Suprapubic skin (tissue), 4 donors: ENCODE measurements around the gene GPC5. TPM values are rescaled to one million over a fixed set of nuclear protein-coding genes. Genes with fewer than 3 reads are reported as not detected.

ENCODE experiments used
- DNase-seq, 2 donors: peaks; one replicate each; pipeline ENCODE4 v3.0.0-alpha.2; 2019; ENCODE audit warnings: low spot score in 2 of 2
- H3K27ac ChIP-seq: fragments of 200-600 bp; sonication (generic); one replicate; pipeline ENCODE4 v1.5.1; 2019
- H3K27me3 ChIP-seq: fragments of 200-600 bp; sonication (generic); one replicate; pipeline ENCODE4 v1.5.1; 2019
- H3K36me3 ChIP-seq: fragments of 200-600 bp; sonication (generic); one replicate; pipeline ENCODE4 v1.5.1; 2019
- H3K4me1 ChIP-seq: fragments of 200-600 bp; sonication (generic); one replicate; pipeline ENCODE4 v1.5.1; 2019
- H3K4me3 ChIP-seq: fragments of 200-600 bp; sonication (generic); one replicate; pipeline ENCODE4 v1.5.1; 2019; ENCODE audit warnings: mild to moderate bottlenecking
- H3K9me3 ChIP-seq: fragments of 200-600 bp; sonication (generic); one replicate; pipeline ENCODE4 v1.5.1; 2019
- CTCF ChIP-seq, 2 donors: fragments of 200-600 bp in 1 of 2; fragments of 450-650 bp in 1 of 2; sonication (generic) in 1 of 2; IDR thresholded peaks; one replicate each; pipeline ENCODE4 v1.5.1; 2016 to 2019; ENCODE audit warnings: antibody characterized with exemption in 2 of 2, mild to moderate bottlenecking in 1 of 2, moderate library complexity in 1 of 2
- EP300 ChIP-seq: sonication (generic); formaldehyde crosslinking; IDR thresholded peaks from one replicate; pipeline ENCODE4 v1.6.1; 2017; ENCODE audit warnings: antibody characterized with exemption
- POLR2A ChIP-seq, 2 donors: fragments of 450-650 bp; IDR thresholded peaks; one replicate each; pipeline ENCODE4 v1.6.1; 2017; ENCODE audit warnings: antibody characterized with exemption in 2 of 2, mild to moderate bottlenecking in 2 of 2, moderate library complexity in 2 of 2
- POLR2AphosphoS5 ChIP-seq, 3 donors: sonication (generic); formaldehyde crosslinking; IDR thresholded peaks; one replicate each; pipeline ENCODE4 v1.6.1; 2017; ENCODE audit warnings: antibody characterized with exemption in 3 of 3
- WGBS: methylation state at CpG from one replicate; pipeline ENCODE4 v1.1.5; 2018; 5-methylcytosine and 5-hydroxymethylcytosine counted together
- total RNA-seq, 4 donors: library from RNA; depleted of rRNA; stranded (reverse); fragments of >200 nt; gene quantifications; one replicate each; pipeline ENCODE4 v1.1.0, GENCODE V29; 2016

GPC5 gene
- total RNA-seq, 4 donors from 2014 or later: 0.55 TPM; not detected in 3

- DNase-seq: no peak
- Histone ChIP-seq H3K36me3 (no peaks in the 10 kb centered on the region), H3K27ac (no peak overlapping the region), H3K27me3 (no peaks in the 10 kb centered on the region), H3K4me3 (no peak overlapping the region), H3K9me3 (no peaks in the 10 kb centered on the region), H3K4me1 (no peaks in the 10 kb centered on the region)
- 79% methylated on average over 5 of the region's 5 CpGs for WGBS
- no peak for TF ChIP-seq POLR2AphosphoS5 (IDR thresholded peaks at IDR 0.05)
- no peak for TF ChIP-seq POLR2A (IDR thresholded peaks at IDR 0.05)
- no peak for TF ChIP-seq CTCF (IDR thresholded peaks at IDR 0.05)
- TF ChIP-seq EP300: no peak
These were observed 65.9 kb downstream of the GPC5 start for GRCh38 chr13:91464336-91464735.

GRCh38 chr13:91467236-91467635 lies 68.8 kb downstream of the GPC5 start:
- no peaks in the 10 kb centered on the region for H3K4me1 ChIP-seq
- H3K27me3 ChIP-seq: no peaks in the 10 kb centered on the region
- no peak overlapping the region for H3K4me3 ChIP-seq
- 68% methylated on average over 3 of the region's 3 CpGs for WGBS
- TF ChIP-seq CTCF (IDR thresholded peaks at IDR 0.05): no peak
- TF ChIP-seq EP300: no peak
- no peak for TF ChIP-seq POLR2A (IDR thresholded peaks at IDR 0.05)
- no peak for TF ChIP-seq POLR2AphosphoS5 (IDR thresholded peaks at IDR 0.05)
- DNase-seq: no peak
- H3K9me3 ChIP-seq: no peaks in the 10 kb centered on the region
- no peak overlapping the region for H3K27ac ChIP-seq
- H3K36me3 ChIP-seq: no peaks in the 10 kb centered on the region

DNA sequence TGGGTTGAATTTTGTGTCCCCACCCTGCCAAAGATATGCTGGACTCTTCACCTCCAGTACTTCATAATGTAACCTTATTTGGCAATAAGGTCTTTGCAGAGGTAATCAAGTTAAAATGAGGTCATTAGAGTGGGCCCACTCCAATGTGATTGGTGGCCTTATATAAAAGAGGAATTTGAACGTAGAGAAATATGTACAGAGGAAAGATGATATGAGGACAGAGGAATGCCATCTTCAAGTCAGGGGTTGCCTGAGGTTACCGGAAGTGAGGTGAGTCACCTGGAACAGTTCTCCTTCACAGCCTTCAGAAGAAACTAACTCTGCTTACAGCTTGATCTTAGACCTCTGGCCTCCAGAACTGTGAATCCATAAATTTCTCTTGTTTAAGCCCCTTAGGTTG lies 69.9 kb downstream of the GPC5 start:
- Histone ChIP-seq H3K27me3 (no peaks in the 10 kb centered on the region), H3K4me1 (no peaks in the 10 kb centered on the region), H3K9me3 (no peaks in the 10 kb centered on the region), H3K36me3 (no peaks in the 10 kb centered on the region), H3K4me3 (no peak overlapping the region), H3K27ac (no peak overlapping the region)
- TF ChIP-seq CTCF (IDR thresholded peaks at IDR 0.05): no peak
- no peak for TF ChIP-seq EP300
- no peak for TF ChIP-seq POLR2A (IDR thresholded peaks at IDR 0.05)
- TF ChIP-seq POLR2AphosphoS5 (IDR thresholded peaks at IDR 0.05): no peak
- DNase-seq: no peak
- 70% methylated on average over 2 of the region's 2 CpGs for WGBS

GRCh38 chr13:91470084-91470621 lies 71.7 kb downstream of the GPC5 start:
- TF ChIP-seq POLR2A (IDR thresholded peaks at IDR 0.05): no peak
- no peak for TF ChIP-seq EP300
- TF ChIP-seq CTCF (IDR thresholded peaks at IDR 0.05): no peak
- TF ChIP-seq POLR2AphosphoS5 (IDR thresholded peaks at IDR 0.05): no peak
- WGBS: 69% methylated on average over 4 of the region's 4 CpGs
- no peak for DNase-seq
- Histone ChIP-seq H3K27ac (no peak overlapping the region), H3K36me3 (no peaks in the 10 kb centered on the region), H3K9me3 (no peaks in the 10 kb centered on the region), H3K27me3 (no peaks in the 10 kb centered on the region), H3K4me1 (no peaks in the 10 kb centered on the region), H3K4me3 (no peak overlapping the region)

- Histone ChIP-seq H3K27ac (no peak overlapping the region), H3K27me3 (no peaks in the 10 kb centered on the region), H3K4me1 (no peaks in the 10 kb centered on the region), H3K9me3 (no peaks in the 10 kb centered on the region), H3K36me3 (no peaks in the 10 kb centered on the region), H3K4me3 (no peak overlapping the region)
- WGBS: 71% methylated on average over 3 of the region's 3 CpGs
- DNase-seq: no peak
- TF ChIP-seq POLR2AphosphoS5 (IDR thresholded peaks at IDR 0.05) (no peak), CTCF (IDR thresholded peaks at IDR 0.05) (no peak), POLR2A (IDR thresholded peaks at IDR 0.05) (no peak), EP300 (no peak)
These were observed 72.3 kb downstream of the GPC5 start for GRCh38 chr13:91470681-91471080.
